Measurements from ENCODE around the gene GZF1.

GRCh38 chr20:23326774-23327173 lies 35.2 kb upstream of the GZF1 start:
- TF ChIP-seq EZH2 (IDR thresholded peaks at IDR 0.05): no peak
- no peak for TF ChIP-seq CTCF (IDR thresholded peaks at IDR 0.05)
- no peak for TF ChIP-seq EZH2phosphoT487 (IDR thresholded peaks at IDR 0.05)

All from neural progenitor cell (in vitro differentiated cells).